Sigmoid colon (tissue), 4 donors: ENCODE data around the gene DMRTC1B.
"Not testable (repeated sequence)": the region's sequence is repeated elsewhere in the genome, so short reads cannot be mapped to it uniquely, and the experiment has no call there.

Source experiments
- CTCF ChIP-seq, 4 experiments: fragments of 450-650 bp in 3 of 4; fragments of 200-600 bp in 1 of 4; IDR thresholded peaks; one replicate each; pipeline ENCODE4 v1.5.1; 2016 to 2019; ENCODE audit warnings: antibody characterized with exemption in 4 of 4, mild to moderate bottlenecking in 3 of 4, moderate library complexity in 2 of 4
- EP300 ChIP-seq, 4 donors: sonication (generic); formaldehyde crosslinking; IDR thresholded peaks; one replicate each; pipeline ENCODE4 v1.6.1; 2017; ENCODE audit warnings: antibody characterized with exemption in 4 of 4
- POLR2A ChIP-seq, 2 donors: fragments of 450-650 bp; IDR thresholded peaks; one replicate each; pipeline ENCODE4 v1.6.1; 2016; ENCODE audit warnings: antibody characterized with exemption in 2 of 2, mild to moderate bottlenecking in 2 of 2, moderate library complexity in 2 of 2

GRCh38 chrX:72777467-72777790 lies 739 bp downstream of the DMRTC1B start:
- TF ChIP-seq EP300, POLR2A, CTCF (IDR thresholded peaks at IDR 0.05): not testable (repeated sequence)
